WTC11 (cell line): ENCODE data around the gene GADD45B. TPM values are rescaled to one million over a fixed set of nuclear protein-coding genes. Genes with fewer than 3 reads are reported as not detected.

Experiments used
- ATAC-seq: fragments of 200-7000 bp; cut with Tn5 transposase; 2 replicates; pipeline ENCODE4 v1.10.0; 2021; ENCODE audit warnings: mild to moderate bottlenecking, moderate library complexity
- CTCF ChIA-PET: fragments of 300-600 bp; sonication (Branson Sonifier 250); formaldehyde crosslinking; loops from one replicate; lab custom pipeline; 2021; ENCODE audit warnings: antibody characterized with exemption; lab: Charles Lee
- POLR2A ChIA-PET: fragments of 350-600 bp; sonication (Branson Sonifier 250); formaldehyde crosslinking; loops from one replicate; lab custom pipeline; 2021; ENCODE audit warnings: antibody characterized with exemption; lab: Charles Lee
- DNase-seq: peaks from one replicate; pipeline ENCODE4 v3.0.0; 2021; ENCODE audit warnings: low spot score
- H3K27ac Mint-ChIP-seq: 2 replicates; pipeline ENCODE4 v1.8.0; 2021; ENCODE audit warnings: mixed read lengths
- H3K27me3 Mint-ChIP-seq: 2 replicates; pipeline ENCODE4 v1.8.0; 2021; ENCODE audit warnings: low read depth, mild to moderate bottlenecking, moderate library complexity, mixed read lengths
- H3K36me3 Mint-ChIP-seq: 2 replicates; pipeline ENCODE4 v1.8.0; 2021; ENCODE audit warnings: mixed read lengths
- H3K4me1 Mint-ChIP-seq: 2 replicates; pipeline ENCODE4 v1.8.0; 2022; ENCODE audit warnings: mixed read lengths
- H3K4me3 Mint-ChIP-seq: 2 replicates; pipeline ENCODE4 v1.8.0; 2021; ENCODE audit warnings: mild to moderate bottlenecking, moderate library complexity, mixed read lengths
- H3K9me3 Mint-ChIP-seq: 2 replicates; pipeline ENCODE4 v1.8.0; 2021; ENCODE audit warnings: mixed read lengths
- AFF4 ChIP-seq: sonication (generic); formaldehyde crosslinking; IDR thresholded peaks from 2 replicates; pipeline ENCODE4 v1.8.1; 2023; ENCODE audit warnings: mild to moderate bottlenecking, missing genetic modification reagents, borderline replicate concordance
- ATF3 ChIP-seq: sonication (generic); formaldehyde crosslinking; conservative IDR thresholded peaks from 2 replicates; pipeline ENCODE4 v1.8.1; 2022; ENCODE audit warnings: mild to moderate bottlenecking, missing genetic modification reagents
- CDX4 ChIP-seq: fragments of 250-450 bp; sonication (Bioruptor Pico); IDR thresholded peaks from 2 replicates; pipeline ENCODE4 v1.9.0; 2021; ENCODE audit warnings: moderate library complexity, mild to moderate bottlenecking, inconsistent platforms, borderline replicate concordance
- CREM ChIP-seq: sonication (generic); formaldehyde crosslinking; IDR thresholded peaks from 2 replicates; pipeline ENCODE4 v1.8.1; 2022; ENCODE audit warnings: mild to moderate bottlenecking, missing genetic modification reagents, moderate library complexity
- E2F4 ChIP-seq: sonication (generic); formaldehyde crosslinking; IDR thresholded peaks from 2 replicates; pipeline ENCODE4 v1.8.1; 2022; ENCODE audit warnings: low read depth, mild to moderate bottlenecking, moderate library complexity, missing genetic modification reagents, borderline replicate concordance
- E2F5 ChIP-seq: sonication (generic); formaldehyde crosslinking; IDR thresholded peaks from 2 replicates; pipeline ENCODE4 v1.8.1; 2022; ENCODE audit warnings: mild to moderate bottlenecking, moderate library complexity, missing genetic modification reagents
- ELF4 ChIP-seq: sonication (generic); formaldehyde crosslinking; IDR thresholded peaks from 2 replicates; pipeline ENCODE4 v1.8.1; 2022; ENCODE audit warnings: low read depth, mild to moderate bottlenecking, moderate library complexity, missing genetic modification reagents
- EMX1 ChIP-seq: fragments of 250-450 bp; sonication (Bioruptor Pico); IDR thresholded peaks from 2 replicates; pipeline ENCODE4 v1.8.0; 2021; ENCODE audit warnings: mild to moderate bottlenecking
- GABPB1 ChIP-seq: sonication (generic); formaldehyde crosslinking; IDR thresholded peaks from 2 replicates; pipeline ENCODE4 v1.8.1; 2023; ENCODE audit warnings: mild to moderate bottlenecking, missing genetic modification reagents
- IRF2 ChIP-seq: sonication (generic); formaldehyde crosslinking; IDR thresholded peaks from 2 replicates; pipeline ENCODE4 v1.8.0; 2022; ENCODE audit warnings: low read depth, missing genetic modification reagents, borderline replicate concordance
- NFYB ChIP-seq: sonication (generic); formaldehyde crosslinking; conservative IDR thresholded peaks from 2 replicates; pipeline ENCODE4 v1.8.0; 2022; ENCODE audit warnings: low read depth, missing genetic modification reagents
- NR3C1 ChIP-seq: sonication (generic); formaldehyde crosslinking; conservative IDR thresholded peaks from 2 replicates; pipeline ENCODE4 v1.8.1; 2023; ENCODE audit warnings: low read depth, mild to moderate bottlenecking, missing genetic modification reagents
- PRRX2 ChIP-seq: fragments of 250-450 bp; sonication (Bioruptor Pico); IDR thresholded peaks from 2 replicates; pipeline ENCODE4 v1.8.0; 2021; ENCODE audit warnings: mild to moderate bottlenecking
- RORB ChIP-seq: fragments of 250-450 bp; sonication (Bioruptor Pico); IDR thresholded peaks from 2 replicates; pipeline ENCODE4 v1.9.0; 2021; ENCODE audit warnings: mild to moderate bottlenecking
- ZBTB43 ChIP-seq: sonication (generic); formaldehyde crosslinking; IDR thresholded peaks from 2 replicates; pipeline ENCODE4 v1.8.1; 2023; ENCODE audit warnings: mild to moderate bottlenecking, missing genetic modification reagents
- ZNF121 ChIP-seq: sonication (generic); formaldehyde crosslinking; IDR thresholded peaks from 2 replicates; pipeline ENCODE4 v1.8.0; 2023; ENCODE audit warnings: missing genetic modification reagents
- ZNF138 ChIP-seq: sonication (generic); formaldehyde crosslinking; conservative IDR thresholded peaks from 2 replicates; pipeline ENCODE4 v1.8.1; 2022; ENCODE audit warnings: mild to moderate bottlenecking, moderate library complexity, missing genetic modification reagents
- ZNF396 ChIP-seq: fragments of 250-450 bp; sonication (Bioruptor Pico); IDR thresholded peaks from 2 replicates; pipeline ENCODE4 v1.8.0; 2021; ENCODE audit warnings: mild to moderate bottlenecking, moderate library complexity, borderline replicate concordance
- ZNF423 ChIP-seq: fragments of 250-450 bp; sonication (Bioruptor Pico); IDR thresholded peaks from 2 replicates; pipeline ENCODE4 v2.1.2; 2022; ENCODE audit warnings: mild to moderate bottlenecking, moderate library complexity
- total RNA-seq: library from RNA; stranded (reverse); gene quantifications from 3 replicates; pipeline ENCODE4 v1.2.3, GENCODE V29; 2021

Gene GADD45B
- total RNA-seq, 1 experiment from 2014 or later = 17.9 TPM

- TF ChIP-seq ELF4 (CRISPR knock-in tag) (no peak), NFYB (CRISPR knock-in tag) (no peak), EMX1 (CRISPR knock-in tag) (no peak), ZNF423 (no peak)
Observed at GRCh38 chr19:2524361-2524839, 48.5 kb downstream of the GADD45B start (continued).

GRCh38 chr19:2524840-2525723 is 49.2 kb downstream of the GADD45B start:
- peak; percentile 51 for ATAC-seq
- H3K36me3 Mint-ChIP-seq = no peaks in the 10 kb centered on the region
- CTCF ChIA-PET = interaction anchor here (0.6 to 1.4 kb wide), 5 partner anchors 18 to 112 kb away, joined by 3 to 5 read pairs (median 4); no protein-coding TSS in a partner anchor
- no peak for TF ChIP-seq IRF2 (CRISPR knock-in tag)
- TF ChIP-seq RORB = no peak
- no peak for TF ChIP-seq ZNF121 (CRISPR knock-in tag)
- no peak for TF ChIP-seq CDX4 (CRISPR knock-in tag)
- TF ChIP-seq PRRX2 (CRISPR knock-in tag) = no peak
- TF ChIP-seq ATF3 (CRISPR knock-in tag) = peak; percentile 74; the same call in 1 of the 2 replicates
- TF ChIP-seq ZNF396 (CRISPR knock-in tag) = no peak
- TF ChIP-seq ZBTB43 = no peak
- TF ChIP-seq GABPB1 (CRISPR knock-in tag) = peak; percentile 98
- TF ChIP-seq ZNF138 = no peak
- TF ChIP-seq E2F5 (CRISPR knock-in tag) = no peak
- TF ChIP-seq, all 79 proteins: peak for 2
- no peaks in the 10 kb centered on the region for H3K27me3 Mint-ChIP-seq
- no peaks in the 10 kb centered on the region for H3K9me3 Mint-ChIP-seq
- H3K4me1 Mint-ChIP-seq = peaks cover 10% of the 10 kb centered on the region
- POLR2A ChIA-PET = interaction anchor here (0.7 to 0.9 kb wide), 2 partner anchors 16 to 49 kb away, joined by 3 read pairs; partner anchors contain the start of gene GADD45B
- DNase-seq = no peak
- H3K4me3 Mint-ChIP-seq = no peak overlapping the region
- peak overlapping the region; percentile 60 for H3K27ac Mint-ChIP-seq

- ChIA-PET POLR2A (interaction anchor here (3.6 kb wide), 1 partner anchor 51 kb away, joined by 12 read pairs; the partner anchor contains the start of gene GADD45B), CTCF (no interaction called here)
- peak overlapping the region; percentile 72; the same call in 1 of the 2 replicates for H3K27ac Mint-ChIP-seq
- peaks cover 10% of the 10 kb centered on the region for H3K4me1 Mint-ChIP-seq
- no peak overlapping the region for H3K4me3 Mint-ChIP-seq
- no peaks in the 10 kb centered on the region for H3K27me3 Mint-ChIP-seq
- ATAC-seq (no peak), DNase-seq (no peak)
- peaks cover 2% of the 10 kb centered on the region for H3K9me3 Mint-ChIP-seq
- H3K36me3 Mint-ChIP-seq = peaks cover 2% of the 10 kb centered on the region; the same call in 1 of the 2 replicates
- TF ChIP-seq AFF4 = no peak
- TF ChIP-seq CREM (CRISPR knock-in tag) = no peak
- TF ChIP-seq E2F4 = no peak
- no peak for TF ChIP-seq NR3C1 (CRISPR knock-in tag)
Observed at GRCh38 chr19:2527171-2527570, 51.2 kb downstream of the GADD45B start.
